Activated CD4-positive, alpha-beta T cell treated with anti-CD3 and anti-CD28 coated beads, Interleukin-2, amount 50 U/mL, for 4 hours (primary cell): ENCODE data around the gene UCKL1.
"Not testable (repeated sequence)": the region's sequence is repeated elsewhere in the genome, so short reads cannot be mapped to it uniquely, and the experiment has no call there.

Experiments used
- DNase-seq, 2 experiments: peaks; one replicate each; pipeline ENCODE4 v3.0.0-alpha.2; 2020

The UCKL1 gene

DNA sequence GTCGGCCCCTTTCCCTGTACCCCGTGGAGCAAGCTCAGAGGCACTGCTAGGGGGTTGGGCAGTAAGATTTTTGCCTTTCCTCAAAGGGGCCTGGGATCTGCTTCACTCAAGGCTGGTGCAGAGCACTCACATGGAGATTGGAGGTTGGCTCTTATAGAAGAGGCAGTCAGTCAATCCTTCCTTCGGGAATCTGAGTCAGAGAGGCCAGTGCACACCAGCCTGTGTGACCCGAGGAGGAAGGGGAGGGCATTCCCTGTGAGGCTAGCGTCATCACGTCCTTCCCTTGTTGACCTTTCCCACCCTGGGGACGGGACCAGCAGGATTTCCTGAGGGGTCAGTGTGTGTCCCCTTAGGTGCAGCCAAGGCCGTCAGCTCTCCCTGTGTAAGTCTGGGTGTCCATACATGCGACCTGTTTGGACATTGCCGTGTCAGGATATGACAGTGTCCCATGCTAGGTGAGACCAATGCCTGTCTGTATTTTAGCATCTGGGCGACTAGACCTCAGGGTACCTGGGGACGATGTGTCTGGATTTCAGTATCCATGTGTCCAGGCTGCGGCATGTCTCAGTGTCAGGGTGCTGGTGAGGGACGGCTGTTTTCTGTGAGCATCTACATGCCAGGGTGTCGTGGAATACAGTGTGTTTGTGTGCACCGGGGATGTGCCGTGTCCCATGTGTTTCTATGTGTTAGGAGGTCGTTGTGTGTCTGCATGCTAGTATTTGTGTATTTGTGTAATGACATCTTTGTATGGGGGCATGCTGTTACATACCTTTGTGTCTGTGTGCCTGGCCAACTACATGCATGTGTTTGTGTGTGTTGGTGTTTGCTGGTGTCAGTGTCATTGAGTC is 16.3 kb upstream of the UCKL1 start:
- no peak for DNase-seq

DNA sequence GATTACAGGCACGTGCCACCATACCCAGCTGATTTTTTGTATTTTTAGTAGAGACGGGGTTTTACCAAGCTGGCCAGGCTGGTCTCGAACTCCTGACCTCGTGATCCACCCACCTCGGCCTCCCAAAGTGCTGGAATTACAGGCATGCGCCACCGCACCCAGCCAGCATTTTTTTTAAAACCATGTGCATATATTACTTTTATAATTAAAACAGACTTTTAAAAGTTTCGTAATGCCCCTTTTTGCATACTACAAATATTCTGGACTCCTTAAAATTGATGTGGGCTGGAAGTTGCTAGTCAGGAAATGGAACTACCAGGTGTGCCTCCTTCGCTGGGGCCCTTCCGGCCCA is 15.7 kb upstream of the UCKL1 start:
- DNase-seq = not testable (repeated sequence)

DNA sequence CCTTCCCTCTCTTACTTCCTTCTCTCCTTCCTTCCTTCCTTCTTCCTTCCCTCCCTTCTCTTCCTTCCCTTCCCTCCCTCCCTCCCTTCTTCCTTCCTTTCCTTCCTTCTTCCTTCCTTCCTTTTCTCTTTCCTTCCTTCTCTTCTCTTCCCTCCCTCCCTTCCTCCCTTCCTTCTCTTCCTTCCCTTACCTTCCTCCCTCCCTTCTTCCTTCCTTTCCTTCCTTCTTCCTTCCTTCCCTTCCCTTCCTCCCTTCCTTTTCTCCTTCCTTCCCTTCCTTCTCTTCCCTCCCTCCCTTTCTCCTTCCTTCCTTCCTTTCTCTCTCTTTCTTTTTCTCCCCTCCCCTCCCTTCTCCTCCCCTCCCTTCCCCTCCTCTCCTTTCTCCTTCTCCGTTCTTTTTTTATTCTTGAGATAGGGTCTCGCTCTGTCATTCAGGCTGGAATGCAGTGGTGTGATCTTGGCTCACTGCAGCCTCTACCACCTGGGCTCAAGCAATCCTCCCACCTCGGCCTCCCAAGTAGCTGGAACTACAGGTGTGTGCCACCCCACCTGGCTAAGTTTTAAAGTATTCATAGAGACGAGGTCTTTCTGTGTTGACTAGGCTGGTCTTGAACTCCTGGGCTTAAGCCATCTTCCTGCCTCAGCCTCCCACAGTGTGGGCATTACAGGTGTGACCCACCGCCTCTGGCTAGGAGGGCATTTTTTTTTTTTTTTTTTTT is 14.7 kb upstream of the UCKL1 start:
- no peak for DNase-seq

DNA sequence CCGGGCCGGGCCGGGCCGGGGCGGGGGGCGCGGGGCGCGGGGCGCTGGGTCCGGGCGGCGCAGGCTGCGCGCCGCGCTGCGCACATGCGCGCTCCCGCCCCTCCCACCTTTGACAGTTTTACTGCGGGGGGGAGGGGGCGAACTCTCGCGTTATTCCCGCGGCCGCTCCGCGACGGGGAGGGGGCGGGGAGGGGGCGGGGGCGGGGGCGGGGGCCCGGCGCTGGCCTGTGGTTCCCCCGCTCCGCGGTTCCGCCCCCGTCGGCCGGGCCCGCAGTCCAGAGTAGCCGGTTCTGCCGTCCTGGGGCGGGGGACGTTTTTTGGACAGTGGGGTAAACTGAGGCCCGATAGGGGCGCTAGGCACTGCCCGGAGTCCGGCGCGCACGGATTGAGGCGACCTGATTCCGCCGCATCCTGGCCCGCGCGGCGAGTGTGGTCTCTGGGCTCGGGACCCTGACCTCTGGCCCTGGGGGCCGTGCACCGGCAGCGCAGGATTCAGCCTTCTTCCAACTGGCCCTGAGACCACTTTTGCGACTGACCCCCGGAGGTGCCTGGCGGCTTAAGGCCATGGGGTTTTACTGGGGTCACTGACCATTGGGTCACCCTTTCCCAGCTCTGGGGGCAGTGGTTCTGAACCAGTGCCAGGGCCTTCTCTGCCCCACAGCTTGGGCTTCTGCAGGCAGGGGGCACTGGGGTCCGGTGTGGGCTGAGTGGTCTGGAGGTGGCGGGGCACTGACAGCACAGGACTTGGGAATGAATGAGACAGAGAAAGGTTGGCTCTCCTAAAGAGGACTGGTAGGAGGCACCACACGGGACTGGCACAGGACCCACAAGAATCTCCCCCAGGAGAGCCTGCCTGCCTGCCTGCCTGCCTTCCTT is 13.9 kb upstream of the UCKL1 start, which contains the start of gene ZNF512B:
Gene ZNF512B (minus strand): TSS at position 93 of the 876 bp plus-strand sequence. CDS start 1,980 bp downstream, outside the sequence.
- DNase-seq = peak; percentile 60

DNA sequence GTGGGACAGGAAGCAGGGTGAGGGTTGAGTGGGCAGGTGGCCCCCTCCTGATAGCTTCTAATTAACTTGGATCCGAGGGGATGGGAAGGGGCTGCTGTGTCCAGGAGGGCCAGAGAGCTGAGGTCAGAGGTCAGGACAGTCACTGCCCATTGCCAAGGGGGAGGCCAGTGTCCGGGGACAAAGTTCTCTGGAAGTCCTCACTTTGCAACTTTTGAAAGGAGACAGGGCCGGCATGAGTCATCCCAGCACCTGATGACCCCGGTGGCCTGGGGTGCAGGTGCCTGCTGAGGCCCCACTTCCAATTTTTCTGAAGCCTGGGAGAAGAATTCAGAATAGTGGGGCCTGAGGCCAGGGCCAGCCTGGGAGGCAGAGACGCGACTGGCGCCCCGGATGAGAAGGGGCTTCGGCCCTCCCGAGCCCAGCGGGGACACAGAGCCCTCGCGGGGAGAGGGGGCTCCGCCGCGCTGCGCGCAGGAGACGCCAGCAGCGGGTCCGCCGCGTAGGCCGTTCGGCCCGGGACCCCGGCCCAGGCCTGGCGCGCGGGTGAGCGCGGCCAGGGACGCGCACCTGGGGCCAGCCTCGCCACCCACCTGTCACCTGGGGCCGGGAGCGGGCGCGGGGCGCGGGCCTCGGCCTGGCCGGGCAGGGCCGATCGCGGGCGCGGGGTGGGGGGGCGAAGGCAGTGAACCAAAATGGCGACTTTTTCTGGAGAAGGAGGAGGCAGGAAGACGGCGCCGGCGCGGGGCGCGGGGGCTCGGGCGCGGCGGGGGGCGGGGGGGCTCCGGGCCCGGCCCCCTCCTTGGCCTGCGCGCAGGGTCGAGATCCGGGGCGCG is 12.9 kb upstream of the UCKL1 start:
- no peak for DNase-seq

DNA sequence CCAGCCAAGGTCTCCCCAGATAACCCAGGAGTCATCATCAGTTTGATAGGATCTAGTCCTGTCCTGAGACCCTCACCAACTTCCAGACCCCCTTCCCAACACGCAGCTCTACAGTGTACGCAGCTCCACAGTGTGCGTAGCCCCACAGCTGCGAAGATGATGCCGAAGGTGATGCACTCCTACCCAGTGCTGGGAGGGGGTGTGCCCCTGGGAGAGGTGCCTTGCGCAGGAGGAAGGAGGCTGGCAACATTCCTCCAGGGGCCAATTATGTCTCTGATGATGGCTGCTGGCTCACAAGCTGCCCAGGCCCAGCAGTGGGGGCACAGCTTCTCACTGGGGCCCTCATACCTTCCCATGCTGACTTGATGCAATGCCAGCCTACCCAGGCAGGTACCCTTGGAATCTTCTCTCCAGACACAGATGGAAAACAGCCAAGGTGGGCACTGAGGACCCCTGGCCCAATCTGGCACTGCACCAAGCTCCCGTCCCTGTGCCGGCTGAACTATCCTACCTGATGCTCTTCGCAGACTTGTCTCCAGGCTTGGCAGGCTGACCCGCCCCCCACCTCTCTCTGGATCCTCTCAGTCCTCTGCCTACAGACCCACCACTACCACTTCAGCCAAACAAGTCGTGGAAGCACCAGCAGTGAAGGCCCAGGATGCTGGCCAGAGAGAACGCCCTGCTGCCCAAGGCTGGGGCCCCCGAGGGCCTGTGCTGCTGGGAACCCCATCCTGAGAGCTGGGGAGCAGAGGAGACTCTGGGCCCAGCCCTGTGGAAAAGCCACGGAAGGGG is 12.1 kb upstream of the UCKL1 start:
- DNase-seq = no peak

DNA sequence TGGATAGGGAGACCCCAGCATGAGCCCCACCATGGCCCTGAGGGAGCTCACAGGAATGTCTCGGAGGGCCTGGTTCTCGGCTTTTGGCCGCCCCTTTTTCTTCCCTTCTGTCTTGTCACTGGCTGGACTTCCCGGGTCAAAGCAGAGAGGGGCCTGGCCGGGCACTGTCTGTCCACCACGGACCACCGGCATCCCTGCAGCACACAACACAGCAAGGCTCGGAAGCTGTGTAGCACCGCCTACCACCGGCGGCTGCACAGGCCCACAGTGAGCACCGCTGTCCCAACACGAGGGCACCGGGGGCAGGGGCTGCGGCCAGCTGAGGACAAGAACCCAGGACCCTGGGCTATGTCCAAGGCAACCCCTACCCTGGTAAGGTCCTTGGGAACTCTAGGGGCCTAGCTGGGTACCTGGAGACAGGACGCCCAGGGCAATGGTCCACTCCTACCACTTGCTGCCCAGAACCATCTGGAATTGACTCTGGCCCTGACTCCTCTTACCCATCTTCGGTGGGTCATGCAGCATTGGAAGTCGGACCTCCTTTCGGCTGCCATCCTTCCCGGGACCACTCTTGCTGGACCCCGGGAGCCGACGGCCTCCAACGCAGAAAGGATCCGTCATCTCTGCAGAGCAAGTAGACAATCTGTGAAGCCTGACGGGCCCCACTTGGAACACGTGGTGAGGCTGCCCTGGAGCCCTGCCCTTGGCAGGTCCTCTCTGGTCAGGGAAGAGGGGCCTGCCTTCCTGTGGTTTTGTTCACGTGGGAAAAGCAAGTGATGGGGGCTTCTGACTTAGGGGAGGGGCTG is 11.3 kb upstream of the UCKL1 start:
- DNase-seq = no peak

DNA sequence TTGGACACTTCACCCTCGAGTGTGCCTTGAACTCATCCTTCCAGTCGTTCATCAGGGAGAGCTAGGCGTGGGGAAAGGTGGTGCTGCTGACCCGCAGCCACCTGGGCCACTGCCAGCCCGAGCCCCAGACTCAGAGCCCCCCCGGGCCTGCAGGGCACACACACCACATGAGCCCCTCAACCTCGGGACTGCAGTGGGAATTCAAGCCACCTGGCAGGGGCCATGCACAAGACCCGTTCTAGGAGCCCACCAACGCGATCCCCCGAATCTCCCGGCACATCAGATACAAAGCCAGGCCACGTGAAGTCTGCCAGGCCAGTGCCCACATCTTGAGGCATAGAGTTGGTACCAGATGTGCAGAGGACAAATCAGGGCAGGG is 10.7 kb upstream of the UCKL1 start:
- no peak for DNase-seq

DNA sequence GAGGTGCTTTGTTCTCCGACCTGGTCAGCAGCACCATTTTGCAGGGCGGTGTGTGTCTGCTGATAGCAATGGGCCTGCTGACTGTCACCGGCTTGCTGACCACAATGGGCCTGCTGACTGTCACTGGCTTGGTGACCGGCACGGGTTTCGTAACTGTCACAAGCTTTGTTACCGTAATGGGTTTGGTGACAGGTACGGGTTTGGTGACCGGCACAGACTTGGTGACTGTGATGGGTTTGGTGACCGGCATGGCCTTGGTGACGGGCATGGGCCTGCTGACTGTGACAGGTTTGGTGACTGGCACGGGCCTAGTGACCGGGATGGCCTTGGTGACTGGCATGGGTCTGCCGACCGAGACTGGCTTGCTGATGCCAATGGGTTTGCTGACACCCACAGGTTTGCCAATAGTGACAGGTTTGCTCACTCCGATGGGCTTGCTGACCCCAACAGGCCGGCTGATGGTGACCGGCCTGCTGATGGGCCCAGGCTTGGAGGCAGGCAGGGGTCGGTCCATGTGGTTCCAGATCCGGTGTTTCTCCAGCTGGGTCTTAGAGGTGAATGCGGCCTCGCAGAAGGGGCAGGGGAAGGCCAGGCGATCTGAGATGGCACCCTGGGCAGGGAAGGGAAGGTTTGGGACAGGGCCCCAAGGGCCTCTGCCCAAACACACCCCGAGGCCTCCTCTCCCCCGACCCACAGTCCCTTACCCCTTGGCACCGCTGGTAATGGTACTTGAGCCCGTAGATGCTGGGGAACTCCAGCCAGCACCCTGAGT is 10.1 kb upstream of the UCKL1 start:
- DNase-seq = no peak

DNA sequence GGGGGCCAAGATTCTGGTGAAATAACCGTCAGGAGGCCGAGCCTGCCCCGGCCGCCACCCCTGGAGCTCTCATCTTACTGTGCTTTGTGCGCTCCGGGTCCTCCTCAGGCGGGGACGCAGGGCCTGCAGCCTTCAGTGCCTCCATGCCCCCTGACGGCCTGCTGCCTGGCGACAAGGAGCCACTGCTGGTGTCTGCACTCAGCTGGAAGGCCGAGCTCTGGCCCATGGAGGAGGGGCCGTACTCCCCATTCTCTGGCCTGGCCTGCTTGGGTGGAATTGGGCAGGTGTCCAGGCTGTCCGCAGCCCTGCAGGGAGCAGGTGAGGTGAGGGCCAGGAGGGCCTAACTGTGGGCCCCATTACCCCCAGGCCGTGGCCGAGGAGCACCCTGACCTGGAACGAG is 8.2 kb upstream of the UCKL1 start:
- DNase-seq = no peak

DNA sequence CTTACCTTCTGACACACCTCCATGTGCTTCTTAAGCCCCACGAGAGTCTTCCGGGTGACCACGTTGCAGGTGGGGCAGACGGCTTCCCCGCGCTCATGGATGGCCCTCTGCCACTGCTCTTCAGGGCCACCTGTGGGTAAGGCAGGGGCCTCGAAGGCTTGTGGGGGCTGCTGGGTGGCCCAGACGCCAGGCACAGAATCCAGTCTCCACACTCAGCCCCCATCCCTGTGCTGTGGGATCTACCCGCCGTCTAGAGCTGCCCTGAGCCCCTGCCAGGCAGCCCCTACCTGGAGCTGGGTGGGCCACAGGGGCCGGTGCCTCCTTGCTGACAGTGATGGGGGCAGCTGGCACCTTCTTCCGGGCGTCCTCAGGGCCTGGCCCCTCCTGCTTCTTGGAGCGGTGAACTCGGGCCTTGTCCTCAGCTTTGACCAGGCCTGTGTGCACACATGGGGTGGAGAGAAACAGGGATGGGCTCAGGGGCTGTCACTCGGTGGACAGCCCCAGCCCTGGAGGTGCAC is 7.6 kb upstream of the UCKL1 start:
- no peak for DNase-seq

DNA sequence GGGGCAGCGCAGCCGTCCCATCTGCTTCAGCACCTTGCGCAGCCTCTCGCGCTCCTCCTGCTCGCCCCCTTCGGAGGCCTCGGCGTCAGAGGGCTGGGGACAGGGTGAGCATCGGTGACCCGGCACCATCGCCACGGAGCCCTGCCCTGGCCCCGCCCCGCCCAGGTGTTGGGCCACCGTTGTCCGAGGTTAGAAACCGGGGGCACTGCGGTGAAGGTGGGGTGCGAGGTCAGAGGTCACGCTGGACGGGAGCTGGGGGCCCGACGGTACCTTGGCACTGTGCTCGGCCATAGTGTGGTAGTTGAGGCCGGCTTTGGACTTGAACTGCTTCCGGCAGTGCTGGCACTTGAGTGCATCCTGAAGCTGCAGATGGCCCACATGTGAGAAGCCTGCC is 7.1 kb upstream of the UCKL1 start:
- DNase-seq = no peak

DNA sequence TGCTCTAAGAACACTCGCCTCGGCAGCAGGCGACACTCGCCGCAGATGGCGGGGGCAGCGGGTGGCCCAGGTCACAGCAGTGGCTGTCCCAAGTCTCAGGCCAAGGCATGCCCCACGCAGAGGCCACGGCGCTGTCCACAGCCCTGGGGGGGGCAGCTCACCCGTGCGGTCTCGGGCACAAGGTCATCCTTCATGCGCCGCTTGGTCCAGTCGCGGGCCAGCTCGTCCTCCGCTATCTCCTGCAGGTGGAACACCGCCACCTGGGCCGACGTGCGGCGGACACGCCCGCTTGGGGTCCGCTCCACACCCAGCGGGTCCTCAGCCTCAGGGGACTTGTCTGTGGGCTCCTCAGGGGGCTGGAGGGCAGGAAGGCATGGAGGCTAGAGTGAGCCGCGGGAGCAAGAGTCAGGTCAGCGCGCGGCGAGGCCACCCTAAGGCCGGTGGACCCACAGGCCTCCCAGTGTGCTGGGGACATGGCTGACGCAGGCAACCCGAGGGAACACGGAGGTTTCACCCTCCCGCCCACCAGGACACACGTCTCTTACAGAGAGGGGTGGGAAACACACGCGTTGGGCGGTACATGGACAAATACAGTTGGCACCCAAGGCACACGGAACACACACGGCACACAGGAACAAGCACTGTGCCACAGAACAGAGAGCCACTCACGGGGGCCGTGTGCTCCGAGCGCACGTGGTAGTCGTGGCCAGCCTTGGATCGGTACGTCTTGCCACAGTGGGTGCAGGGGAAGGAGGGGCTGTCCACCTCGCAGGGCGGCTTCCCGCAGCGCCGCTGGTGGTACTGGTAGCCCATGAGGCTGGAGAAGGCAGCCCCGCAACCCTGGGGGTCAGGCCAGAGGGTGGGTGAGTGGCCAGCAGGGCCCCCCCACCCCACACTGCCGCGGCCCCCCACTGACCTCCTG is 6.5 kb upstream of the UCKL1 start:
- no peak for DNase-seq

DNA sequence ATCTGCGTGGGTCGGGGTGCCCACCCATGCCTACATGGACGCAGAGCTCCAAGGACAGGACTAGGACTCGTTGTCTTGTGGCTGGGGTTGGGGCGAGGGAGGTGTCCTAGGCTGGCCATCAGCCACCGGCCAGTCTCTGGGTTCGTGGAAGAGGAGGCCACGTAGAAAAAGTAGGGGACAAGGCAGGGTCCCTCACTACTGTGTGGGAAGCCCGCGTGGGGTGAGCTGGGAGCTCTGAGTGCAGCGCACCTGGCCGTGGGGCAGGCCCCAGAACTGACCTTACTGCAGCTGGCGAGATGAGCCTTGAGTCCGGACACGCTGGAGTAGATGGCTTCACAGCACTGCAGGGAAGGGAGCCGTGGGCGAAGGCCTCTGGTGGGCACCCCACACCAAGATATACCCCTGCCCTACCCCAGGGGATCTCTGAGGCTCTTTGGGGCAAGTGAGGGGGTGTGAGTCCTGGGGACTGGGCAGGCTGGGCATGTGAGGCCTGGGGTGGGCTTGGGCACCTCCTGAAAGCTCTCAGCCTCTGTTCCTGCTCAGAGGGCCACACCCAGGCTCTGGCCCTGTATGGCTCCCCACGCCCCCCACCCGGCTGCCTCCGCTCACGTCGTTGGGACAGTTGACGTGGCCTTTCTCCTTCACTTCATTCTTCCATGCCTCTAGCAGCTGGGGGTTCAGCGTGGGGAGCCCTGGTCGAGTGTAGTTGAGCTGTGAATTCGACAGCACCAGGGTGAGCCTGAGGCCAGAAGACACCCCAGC is 5.6 kb upstream of the UCKL1 start:
- DNase-seq = no peak

DNA sequence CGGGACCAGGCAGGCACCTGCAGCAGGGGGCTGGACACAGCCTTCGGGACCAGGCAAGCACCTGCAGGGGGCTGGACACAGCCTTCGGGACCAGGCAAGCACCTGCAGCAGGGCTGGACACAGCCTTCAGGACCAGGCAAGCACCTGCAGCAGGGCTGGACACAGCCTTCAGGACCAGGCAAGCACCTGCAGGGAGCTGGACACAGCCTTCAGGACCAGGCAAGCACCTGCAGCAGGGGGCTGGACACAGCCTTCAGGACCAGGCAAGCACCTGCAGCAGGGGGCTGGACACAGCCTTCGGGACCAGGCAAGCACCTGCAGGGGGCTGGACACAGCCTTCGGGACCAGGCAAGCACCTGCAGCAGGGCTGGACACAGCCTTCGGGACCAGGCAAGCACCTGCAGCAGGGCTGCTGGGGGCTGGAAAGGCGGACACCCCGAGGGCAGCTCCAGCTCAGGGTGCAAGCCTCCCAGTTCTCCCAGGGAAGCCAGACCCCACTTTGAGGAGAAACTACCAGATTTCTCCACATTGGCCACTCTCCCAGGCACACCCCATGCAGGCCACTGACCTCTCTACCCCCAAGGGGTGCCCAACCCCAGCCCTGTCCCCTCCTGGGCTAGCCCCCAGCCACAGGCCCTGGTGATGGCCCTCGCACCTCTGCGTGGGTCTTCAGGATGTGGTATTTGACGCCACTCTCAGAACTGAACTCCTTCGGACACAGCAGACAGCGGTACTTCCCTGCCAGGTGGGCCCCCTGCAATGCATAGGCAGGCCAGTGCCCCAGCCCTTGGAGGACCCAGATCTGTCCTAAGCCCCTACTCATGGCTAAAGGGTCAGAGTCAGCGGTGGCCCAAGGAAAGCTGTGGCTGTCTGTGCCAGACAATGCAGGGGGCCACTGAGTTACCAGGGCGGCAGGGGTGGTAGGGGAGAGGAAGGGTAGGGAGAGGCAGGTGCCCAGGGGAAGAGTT is 4.7 kb upstream of the UCKL1 start:
- not testable (repeated sequence) for DNase-seq

DNA sequence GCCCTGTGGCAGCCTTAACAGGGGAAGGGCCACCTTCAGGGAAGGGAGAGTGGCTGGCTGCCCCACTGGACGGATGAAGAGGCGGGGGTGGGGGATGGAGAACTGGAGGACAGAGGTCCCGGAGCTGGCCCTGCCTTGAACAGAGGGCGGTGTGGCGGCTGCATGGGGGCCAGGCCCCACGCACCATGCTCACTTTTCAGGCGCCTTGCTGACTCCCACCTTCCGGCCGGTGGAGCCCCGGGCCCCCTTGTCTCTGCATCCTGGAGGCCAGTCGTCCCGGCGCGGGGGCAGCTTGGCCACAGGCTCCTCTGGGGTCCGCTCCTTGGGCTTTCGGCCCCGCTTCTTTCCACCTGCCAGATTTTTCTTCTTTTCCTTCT is 3.5 kb upstream of the UCKL1 start:
- DNase-seq = no peak
